HG03025 (cell line): ENCODE data around the gene NFASC.

Experiments
- ATAC-seq: cut with Tn5 transposase; IDR thresholded peaks from one replicate; pipeline ENCODE4 v1.9.1; 2021; ENCODE audit warnings: mild to moderate bottlenecking, moderate library complexity; ENCODE audit not compliant: unreplicated experiment, low FRiP score

The NFASC gene

DNA sequence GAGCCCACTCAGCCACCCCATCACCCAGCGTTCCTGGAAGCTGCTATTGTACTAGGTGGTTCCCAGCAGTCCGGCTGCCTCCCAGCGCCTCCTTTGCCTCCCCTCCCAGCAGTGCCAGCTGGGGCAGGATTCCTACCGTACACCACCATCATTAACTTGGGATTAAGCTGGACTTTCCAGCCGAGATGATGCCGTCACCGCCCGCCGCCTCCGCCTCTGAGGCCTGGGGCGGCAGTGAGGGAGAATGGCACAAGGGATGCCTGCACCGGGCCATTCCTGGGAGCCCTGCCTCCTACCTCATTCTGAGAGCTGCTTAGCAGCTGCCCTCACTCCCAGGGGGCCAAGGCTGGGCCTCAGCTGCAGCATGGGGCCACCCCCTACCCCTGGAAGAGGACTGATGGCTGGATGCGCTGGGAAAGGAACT, 185.5 kb downstream of the NFASC start:
- no peak for ATAC-seq

DNA sequence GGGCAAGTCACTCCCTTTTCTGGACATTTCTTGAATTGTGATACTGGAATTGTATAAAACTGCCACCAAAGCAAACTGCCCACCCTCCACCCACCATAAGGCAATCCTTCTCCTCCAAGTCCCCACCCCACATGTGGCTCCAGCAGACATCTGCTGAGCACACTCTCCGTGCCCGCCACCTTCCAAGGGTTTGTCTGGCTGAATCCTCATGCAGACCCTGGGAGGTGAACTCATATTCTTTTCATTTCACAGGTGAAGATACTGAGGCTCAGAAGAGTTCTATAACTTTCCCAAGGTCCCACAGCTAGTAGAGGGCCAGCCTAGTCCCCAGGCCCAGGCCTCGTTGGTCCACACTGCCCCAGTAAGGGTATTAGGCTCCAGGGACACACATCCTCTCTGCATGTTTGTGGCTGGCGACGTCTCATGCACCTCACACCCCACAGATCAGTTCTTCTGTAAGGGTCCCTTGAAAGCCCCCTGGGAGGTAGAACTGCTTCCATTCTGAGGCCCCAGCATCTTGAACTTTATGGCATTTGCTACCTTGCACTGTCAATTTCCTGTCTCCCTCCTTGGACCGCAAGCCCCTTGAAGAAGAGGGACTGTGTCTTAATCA, 186.4 kb downstream of the NFASC start:
- ATAC-seq, result no peak

DNA sequence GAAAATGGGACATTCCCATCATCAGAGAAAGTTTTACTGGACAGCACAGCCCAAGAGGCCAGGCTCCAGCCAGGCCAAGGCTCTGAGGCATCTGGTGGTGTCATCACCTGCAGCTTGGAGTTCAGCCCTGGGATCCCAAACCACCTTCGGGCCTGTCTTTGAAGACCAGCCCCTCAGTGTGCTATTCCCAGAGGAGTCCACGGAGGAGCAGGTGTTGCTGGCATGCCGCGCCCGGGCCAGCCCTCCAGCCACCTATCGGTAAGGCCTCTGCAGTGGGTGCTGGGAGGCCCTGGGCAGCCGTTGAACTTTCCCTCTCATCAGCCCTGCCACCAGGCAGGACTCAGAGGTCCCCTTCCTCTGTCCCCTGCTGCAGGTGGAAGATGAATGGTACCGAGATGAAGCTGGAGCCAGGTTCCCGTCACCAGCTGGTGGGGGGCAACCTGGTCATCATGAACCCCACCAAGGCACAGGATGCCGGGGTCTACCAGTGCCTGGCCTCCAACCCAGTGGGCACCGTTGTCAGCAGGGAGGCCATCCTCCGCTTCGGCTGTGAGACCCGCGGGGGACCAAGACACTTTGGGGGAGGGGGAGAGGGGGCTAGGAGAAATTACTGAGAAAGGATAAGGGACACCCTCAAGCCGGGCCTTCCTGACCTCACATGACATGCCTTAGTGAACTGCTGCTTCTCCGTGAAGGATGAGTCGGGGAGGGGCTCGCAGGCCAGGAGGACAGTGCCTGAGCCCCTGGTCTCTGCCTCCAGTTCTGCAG, 187.3 kb downstream of the NFASC start:
- ATAC-seq, result no peak

DNA sequence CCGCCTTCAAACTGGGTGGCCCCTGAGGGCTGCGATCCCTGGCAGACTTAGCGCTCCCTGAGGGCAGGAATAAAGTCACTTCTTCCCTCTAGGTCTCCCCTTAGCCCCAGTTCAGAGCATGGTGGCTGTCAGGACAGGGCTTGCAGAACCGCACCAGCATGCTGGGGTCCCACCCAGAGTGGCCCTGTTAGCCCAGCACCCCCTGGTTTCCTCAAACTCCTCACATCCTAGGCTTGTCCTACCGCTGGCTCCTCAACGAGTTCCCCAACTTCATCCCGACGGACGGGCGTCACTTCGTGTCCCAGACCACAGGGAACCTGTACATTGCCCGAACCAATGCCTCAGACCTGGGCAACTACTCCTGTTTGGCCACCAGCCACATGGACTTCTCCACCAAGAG, 188.2 kb downstream of the NFASC start:
- no peak for ATAC-seq

DNA sequence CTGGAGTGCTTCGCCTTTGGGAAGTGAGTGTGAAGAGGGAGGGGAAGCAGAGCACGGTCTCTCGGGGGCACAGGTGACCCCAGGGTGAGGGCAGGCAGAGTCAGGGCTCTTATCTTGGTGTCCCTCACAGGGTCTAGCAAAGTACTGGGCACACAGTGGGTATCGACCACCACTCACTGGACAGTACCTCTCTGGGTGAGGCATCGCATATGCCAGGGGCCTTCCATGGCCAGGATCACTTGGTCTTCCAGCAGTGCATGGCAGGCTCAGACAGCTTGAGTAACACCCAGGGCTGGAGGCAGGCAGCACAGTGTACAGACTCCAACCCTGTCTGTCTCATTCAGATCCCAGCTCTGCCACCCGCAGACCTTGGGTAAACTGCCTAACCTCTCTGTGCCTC, 189.0 kb downstream of the NFASC start:
- no peak for ATAC-seq

DNA sequence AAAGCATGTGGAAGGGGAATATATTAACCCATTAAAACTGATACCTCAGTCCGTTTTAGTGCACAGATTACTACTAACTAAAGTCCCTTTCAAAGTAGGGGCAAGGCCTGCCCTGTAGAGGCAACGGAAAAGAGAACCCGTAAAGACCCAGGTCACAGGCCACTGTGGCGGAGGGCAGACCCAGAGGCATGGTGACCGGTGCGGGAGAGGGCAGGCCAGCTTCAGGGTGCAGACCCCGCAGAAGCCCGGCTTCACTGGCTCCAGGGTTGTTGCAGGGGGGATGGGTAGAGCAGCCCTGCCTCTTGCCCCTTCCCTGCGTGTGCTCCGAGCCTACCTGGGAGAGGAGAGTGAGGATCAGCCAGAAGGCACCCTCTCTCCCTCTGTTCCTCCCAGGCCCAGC, 190.1 kb downstream of the NFASC start:
- no peak for ATAC-seq

DNA sequence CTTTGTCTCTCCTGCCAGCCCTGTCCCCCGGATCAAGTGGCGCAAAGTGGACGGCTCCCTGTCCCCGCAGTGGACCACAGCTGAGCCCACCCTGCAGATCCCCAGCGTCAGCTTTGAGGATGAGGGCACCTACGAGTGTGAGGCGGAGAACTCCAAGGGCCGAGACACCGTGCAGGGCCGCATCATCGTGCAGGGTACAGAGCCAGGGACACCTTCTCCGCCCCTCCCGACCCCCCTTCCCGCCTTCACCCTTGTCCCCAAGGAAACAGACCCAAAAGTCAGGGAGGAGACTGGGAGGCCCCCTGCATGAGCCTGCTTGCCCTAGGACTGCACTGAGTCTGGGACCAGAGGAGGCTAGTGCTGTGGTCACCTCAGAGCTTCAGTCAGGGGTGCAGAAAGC, 190.6 kb downstream of the NFASC start:
- ATAC-seq, result no peak

DNA sequence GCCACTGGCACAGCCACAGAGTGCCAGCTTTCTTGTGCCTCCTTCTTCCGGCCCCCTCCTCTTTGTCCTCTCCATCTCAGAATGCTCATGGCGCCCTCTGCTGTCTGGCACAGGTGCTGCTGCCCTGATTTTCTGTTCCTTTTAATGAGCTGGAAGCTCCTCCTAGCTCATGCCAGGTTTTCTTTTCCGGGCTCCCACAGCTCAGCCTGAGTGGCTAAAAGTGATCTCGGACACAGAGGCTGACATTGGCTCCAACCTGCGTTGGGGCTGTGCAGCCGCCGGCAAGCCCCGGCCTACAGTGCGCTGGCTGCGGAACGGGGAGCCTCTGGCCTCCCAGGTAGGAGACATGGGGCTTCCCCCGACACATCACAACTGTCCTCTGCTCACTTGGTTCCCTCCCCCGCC, 191.0 kb downstream of the NFASC start:
- ATAC-seq, result no peak

DNA sequence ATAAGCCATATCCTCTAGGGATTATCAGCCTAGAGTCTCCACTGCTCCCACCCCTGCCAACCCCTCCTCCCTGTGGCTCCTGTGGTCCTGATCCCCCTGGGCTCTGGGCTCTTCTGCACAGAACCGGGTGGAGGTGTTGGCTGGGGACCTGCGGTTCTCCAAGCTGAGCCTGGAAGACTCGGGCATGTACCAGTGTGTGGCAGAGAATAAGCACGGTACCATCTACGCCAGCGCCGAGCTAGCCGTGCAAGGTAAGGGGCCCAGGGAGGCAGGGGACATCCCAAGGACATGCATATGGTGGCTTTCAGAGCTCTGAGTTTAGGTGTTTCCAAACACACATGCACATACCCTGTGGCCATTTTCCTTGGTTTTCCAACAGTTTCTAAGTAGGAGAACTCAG, 191.7 kb downstream of the NFASC start:
- no peak for ATAC-seq

DNA sequence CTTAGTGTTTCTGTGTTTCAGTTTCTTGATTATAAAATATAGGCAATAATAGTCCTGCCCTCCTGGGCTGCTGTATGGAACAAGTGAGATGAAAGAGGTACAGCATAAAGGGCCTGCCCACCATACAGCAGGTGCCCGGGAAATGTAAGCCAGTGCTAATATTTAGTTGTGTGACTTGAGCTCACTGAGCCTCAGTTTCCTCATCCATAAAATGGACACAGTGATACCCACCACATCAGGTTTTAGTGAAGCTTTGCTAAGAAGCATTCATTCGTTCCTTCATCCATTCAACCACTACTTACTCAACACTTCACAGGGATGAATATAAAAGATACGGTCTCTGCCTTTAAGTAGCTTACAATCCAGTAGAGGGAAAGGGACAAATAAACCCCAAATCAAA, 192.2 kb downstream of the NFASC start:
- ATAC-seq, result no peak

DNA sequence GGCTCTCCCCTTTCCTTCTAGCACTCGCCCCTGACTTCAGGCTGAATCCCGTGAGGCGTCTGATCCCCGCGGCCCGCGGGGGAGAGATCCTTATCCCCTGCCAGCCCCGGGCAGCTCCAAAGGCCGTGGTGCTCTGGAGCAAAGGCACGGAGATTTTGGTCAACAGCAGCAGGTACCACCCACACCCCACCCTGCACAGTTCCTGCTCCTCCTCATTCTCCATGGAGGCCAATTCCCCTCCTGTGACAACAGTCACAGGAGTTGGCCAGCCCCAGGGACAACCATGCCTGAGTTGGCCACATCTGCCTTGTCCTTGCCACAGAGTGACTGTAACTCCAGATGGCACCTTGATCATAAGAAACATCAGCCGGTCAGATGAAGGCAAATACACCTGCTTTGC, 193.6 kb downstream of the NFASC start:
- ATAC-seq, result no peak

DNA sequence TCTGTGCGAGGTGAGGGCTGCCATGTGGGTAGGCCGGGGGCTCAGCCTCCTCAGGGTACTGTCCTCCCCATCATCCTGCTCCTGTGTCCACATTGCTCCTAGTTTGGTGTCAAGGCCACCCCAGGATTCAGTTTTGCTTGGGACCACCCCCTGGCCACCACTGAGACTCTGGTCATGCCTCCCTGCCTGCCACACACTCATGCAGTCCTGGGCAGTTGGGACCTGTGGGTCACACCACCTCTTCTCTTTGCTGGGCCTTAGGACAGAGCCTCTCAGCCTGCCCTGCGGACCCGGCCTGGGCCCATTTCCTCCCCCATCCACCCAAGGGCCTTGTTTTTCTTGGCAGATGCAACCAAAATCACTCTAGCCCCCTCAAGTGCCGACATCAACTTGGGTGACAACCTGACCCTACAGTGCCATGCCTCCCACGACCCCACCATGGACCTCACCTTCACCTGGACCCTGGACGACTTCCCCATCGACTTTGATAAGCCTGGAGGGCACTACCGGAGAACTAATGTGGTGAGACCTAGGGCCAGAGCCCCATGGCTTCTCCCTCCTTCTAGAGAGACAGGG, 194.2 kb downstream of the NFASC start:
- no peak for ATAC-seq

DNA sequence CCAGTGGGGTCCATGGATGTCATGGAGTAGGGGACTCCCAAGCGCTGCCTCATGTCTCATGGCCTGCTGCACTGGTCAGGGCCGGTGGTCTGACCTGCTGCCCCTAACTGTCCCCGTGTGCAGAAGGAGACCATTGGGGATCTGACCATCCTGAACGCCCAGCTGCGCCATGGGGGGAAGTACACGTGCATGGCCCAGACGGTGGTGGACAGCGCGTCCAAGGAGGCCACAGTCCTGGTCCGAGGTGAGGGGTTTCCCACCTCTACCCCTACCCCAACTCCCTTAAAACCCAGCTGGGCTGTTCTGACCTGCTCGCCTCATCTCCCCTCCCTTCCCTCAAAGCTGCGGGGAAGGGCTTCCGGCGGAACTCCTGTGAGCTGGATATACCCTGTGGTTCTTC, 195.0 kb downstream of the NFASC start:
- no peak for ATAC-seq

DNA sequence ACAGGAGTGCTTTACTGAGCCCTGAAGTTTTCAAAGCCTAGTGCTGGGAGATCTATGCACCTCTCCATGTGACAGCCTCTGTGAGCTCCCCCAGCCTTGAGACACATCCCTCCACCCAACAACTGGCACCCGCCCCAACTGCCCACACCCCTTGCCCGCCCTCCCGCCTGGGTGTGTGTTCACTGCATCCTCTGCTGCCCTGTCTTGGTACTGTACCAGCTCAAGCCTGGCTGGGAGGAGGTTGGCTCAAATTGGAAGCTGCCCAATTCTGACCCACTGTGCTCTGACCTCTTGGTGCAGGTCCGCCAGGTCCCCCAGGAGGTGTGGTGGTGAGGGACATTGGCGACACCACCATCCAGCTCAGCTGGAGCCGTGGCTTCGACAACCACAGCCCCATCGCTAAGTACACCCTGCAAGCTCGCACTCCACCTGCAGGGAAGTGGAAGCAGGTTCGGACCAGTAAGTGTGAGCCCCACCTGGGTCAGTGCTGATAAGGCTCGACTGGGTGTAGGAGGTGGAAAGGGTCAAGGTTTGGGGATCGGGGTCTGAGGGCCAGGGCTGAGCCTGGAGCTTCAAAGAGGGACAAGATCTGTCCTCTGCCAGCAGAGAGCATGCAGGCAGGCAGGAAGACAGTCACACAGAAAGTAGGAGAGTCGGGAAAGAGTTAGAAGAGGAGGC, 195.6 kb downstream of the NFASC start:
- ATAC-seq, result no peak

DNA sequence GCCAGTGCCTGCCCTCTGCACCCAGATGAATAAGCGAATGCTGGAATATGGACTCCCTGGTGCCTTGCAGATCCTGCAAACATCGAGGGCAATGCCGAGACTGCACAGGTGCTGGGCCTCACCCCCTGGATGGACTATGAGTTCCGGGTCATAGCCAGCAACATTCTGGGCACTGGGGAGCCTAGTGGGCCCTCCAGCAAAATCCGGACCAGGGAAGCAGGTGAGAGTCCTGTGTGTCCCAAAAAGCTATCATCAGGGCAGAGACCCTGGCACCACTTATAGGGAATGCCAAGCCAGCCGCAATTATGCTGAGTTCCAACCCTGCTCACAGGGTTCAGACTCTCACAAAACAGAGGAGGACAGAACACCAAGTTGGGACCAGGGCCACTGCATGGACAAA, 196.4 kb downstream of the NFASC start:
- ATAC-seq, result no peak

DNA sequence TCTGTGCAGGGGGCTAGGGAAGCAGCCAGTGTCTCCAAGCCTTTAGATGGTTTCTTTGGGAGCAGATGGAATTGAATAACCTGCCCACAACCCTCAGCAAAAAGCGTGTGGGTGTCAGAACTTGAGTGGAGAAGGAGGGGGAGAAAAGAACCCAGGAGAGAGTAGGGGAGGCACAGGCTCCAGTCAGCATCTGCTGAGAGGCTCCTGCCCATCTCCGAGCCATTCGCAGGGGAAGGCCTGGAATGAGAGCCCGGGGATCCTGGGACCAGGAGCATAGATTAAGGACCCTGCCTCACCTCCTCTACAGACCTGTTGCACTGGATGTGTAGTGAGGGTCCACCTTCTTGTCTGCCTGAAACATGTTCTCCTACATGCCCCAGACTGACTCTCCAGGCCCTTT, 197.3 kb downstream of the NFASC start:
- ATAC-seq, result no peak

DNA sequence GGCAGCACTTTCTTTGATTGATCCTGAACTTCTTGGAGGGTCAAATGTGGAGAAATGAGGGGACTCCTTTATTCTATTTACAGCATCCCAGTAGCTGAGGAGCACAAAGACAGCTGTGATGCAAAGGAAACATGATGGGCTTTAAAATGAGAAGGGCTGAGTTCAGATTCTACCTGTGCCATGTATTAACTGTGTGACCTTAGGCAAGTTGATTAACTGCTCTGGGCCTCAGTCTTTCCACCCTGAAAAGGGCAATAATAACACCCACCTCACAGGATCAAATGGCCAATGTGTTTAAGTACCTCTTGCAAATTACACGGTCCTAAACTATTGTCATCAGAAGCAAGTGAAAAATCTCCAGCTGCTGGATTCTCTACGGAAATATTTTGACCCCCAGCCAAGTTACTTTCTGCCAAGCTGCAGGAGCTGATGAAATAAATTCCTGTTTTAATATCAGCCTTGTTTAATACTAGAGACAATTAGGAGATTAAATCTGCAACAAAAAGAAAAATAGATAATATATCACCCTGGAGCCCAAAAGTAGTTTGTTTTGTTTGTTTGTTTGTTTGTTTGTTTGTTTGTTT, 197.9 kb downstream of the NFASC start:
- ATAC-seq, result no peak

DNA sequence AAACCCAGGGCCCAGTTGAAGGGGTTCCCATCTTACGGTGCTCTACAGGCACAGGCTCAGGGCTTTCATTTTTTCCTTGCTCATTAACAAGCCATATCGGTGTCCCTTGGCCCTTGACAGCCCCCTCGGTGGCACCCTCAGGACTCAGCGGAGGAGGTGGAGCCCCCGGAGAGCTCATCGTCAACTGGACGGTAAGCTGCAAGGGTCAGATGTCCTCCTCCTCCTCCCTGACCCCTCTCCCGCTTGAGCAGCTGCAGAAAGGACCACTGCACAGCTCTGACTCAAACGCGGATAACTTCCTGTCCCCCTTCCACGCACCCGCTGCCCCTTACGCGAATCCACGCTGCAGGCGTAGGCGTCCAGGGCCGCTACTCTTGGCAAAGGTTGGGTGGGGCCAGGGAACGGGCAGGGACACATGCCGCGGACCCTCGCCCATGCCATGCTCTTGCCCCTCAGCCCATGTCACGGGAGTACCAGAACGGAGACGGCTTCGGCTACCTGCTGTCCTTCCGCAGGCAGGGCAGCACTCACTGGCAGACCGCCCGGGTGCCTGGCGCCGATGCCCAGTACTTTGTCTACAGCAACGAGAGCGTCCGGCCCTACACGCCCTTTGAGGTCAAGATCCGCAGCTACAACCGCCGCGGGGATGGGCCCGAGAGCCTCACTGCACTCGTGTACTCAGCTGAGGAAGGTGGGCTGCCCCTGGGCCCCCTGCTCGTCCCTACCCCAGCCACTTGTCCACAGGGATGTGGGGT, 198.9 kb downstream of the NFASC start:
- no peak for ATAC-seq

DNA sequence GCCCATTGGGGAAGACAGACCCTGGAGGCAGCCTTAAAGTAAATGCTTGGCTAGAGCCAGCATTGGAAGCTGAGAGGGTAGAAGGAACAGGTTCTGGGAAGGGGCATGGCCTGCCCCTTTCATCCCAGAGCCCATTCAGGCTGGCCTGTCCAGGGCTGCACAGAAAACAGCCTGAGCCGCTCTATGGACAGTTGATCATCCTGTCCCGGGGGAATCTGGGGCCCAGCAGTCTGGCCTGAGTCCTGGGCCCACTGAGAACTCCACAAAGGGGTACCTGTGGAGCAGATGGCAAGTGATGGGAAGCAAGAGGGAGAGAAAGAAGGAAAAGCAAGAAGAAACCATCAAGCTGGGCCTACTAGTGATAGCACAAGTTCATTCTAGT, 200.4 kb downstream of the NFASC start:
- no peak for ATAC-seq

DNA sequence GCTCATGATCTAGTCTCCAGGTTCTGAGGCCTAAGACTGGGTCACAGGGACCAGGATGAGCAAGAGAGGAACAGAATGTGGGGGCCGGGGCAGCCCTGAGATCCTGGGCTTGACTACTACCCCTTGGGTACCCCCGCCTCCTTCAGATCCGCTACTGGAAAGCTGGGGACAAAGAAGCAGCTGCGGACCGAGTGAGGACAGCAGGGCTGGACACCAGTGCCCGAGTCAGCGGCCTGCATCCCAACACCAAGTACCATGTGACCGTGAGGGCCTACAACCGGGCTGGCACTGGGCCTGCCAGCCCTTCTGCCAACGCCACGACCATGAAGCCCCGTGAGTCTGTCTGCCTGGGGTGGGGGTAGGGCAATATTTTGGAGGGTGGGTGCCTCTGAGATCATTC, 201.1 kb downstream of the NFASC start:
- ATAC-seq, result no peak

DNA sequence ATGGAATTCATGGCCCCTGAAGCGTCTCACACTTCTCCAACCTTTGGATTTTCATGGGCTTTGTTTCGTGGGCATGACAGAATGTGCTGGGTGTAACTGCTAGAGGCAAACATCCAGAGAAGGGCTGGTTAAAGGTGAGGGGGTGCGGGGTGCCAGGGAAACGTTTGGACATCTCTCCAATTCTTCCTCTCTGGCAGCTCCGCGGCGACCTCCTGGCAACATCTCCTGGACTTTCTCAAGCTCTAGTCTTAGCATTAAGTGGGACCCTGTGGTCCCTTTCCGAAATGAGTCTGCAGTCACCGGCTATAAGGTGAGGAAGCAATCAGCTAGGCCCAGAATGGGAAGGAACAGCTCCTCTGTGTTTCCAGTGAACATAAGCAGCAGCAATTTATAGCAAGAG, 201.6 kb downstream of the NFASC start:
- ATAC-seq, result no peak
